BLaER1 (cell line): ENCODE results near the gene POLR1C.

Experiments used
- H3K27ac ChIP-seq: shearing (Covaris generic); formaldehyde crosslinking; 2 replicates; pipeline ENCODE4 v1.8.1; 2022
- H3K27me3 ChIP-seq: shearing (Covaris generic); formaldehyde crosslinking; 2 replicates; pipeline ENCODE4 v1.8.1; 2022
- H3K36me3 ChIP-seq: shearing (Covaris generic); formaldehyde crosslinking; 2 replicates; pipeline ENCODE4 v1.8.1; 2022
- H3K4me1 ChIP-seq: shearing (Covaris generic); formaldehyde crosslinking; 2 replicates; pipeline ENCODE4 v1.8.1; 2022
- H3K4me2 ChIP-seq: shearing (Covaris generic); formaldehyde crosslinking; 2 replicates; pipeline ENCODE4 v1.8.1; 2022
- H3K4me3 ChIP-seq: shearing (Covaris generic); formaldehyde crosslinking; 2 replicates; pipeline ENCODE4 v1.8.1; 2022
- H3K9ac ChIP-seq: shearing (Covaris generic); formaldehyde crosslinking; 2 replicates; pipeline ENCODE4 v1.8.1; 2022
- H3K9me3 ChIP-seq: shearing (Covaris generic); formaldehyde crosslinking; 2 replicates; pipeline ENCODE4 v1.8.1; 2022
- H4K20me1 ChIP-seq: shearing (Covaris generic); formaldehyde crosslinking; 2 replicates; pipeline ENCODE4 v1.8.1; 2022
- Cebpa-rat ChIP-seq: shearing (Covaris generic); IDR thresholded peaks from 2 replicates; pipeline ENCODE4 v1.8.1; 2022

The POLR1C gene

GRCh38 chr6:43509142-43509983 is 7.5 kb upstream of the POLR1C start:
- H3K4me1 ChIP-seq: peaks cover 70% of the 10 kb centered on the region
- peak overlapping the region; percentile 93 for H3K4me2 ChIP-seq
- H3K4me3 ChIP-seq: peak overlapping the region; percentile 72
- H3K27ac ChIP-seq: no peak overlapping the region
- peaks cover 59% of the 10 kb centered on the region for H3K36me3 ChIP-seq
- H4K20me1 ChIP-seq: peaks cover 87% of the 10 kb centered on the region
- TF ChIP-seq Cebpa-rat: no peak
- peaks cover 38% of the 10 kb centered on the region for H3K27me3 ChIP-seq
- no peaks in the 10 kb centered on the region for H3K9me3 ChIP-seq
- peak overlapping the region; percentile 69 for H3K9ac ChIP-seq

GRCh38 chr6:43509984-43510826 is 6.7 kb upstream of the POLR1C start, which contains the start of gene LRRC73:
Gene LRRC73, minus strand, starts transcription at chr6:43510346. Its CDS starts 561 bp downstream, at chr6:43509785.
- Histone ChIP-seq H3K4me2 (peak within 1 kb of the TSS; percentile 93), H3K27ac (no peak within 1 kb of the TSS), H3K27me3 (peaks cover 38% of the 10 kb centered on the region), H3K4me3 (peak within 1 kb of the TSS; percentile 72), H3K36me3 (peaks cover 59% of the 10 kb centered on the region), H3K9me3 (no peaks in the 10 kb centered on the region), H4K20me1 (peaks cover 96% of the 10 kb centered on the region), H3K4me1 (peaks cover 78% of the 10 kb centered on the region), H3K9ac (peak within 1 kb of the TSS; percentile 69)
- TF ChIP-seq Cebpa-rat: no peak

GRCh38 chr6:43510827-43511163 is 6.1 kb upstream of the POLR1C start:
- Histone ChIP-seq H4K20me1 (peaks cover 96% of the 10 kb centered on the region), H3K36me3 (peaks cover 59% of the 10 kb centered on the region), H3K4me1 (peaks cover 83% of the 10 kb centered on the region), H3K9ac (no peak overlapping the region), H3K4me3 (peak overlapping the region; percentile 72), H3K27ac (no peak overlapping the region), H3K27me3 (peaks cover 38% of the 10 kb centered on the region), H3K9me3 (no peaks in the 10 kb centered on the region), H3K4me2 (peak overlapping the region; percentile 93)
- TF ChIP-seq Cebpa-rat: no peak

GRCh38 chr6:43511824-43512415 is 5.0 kb upstream of the POLR1C start:
- TF ChIP-seq Cebpa-rat: no peak
- peak overlapping the region; percentile 77 for H3K4me2 ChIP-seq
- H3K27me3 ChIP-seq: peaks cover 37% of the 10 kb centered on the region
- peaks cover 77% of the 10 kb centered on the region for H3K4me1 ChIP-seq
- H3K27ac ChIP-seq: no peak overlapping the region
- no peaks in the 10 kb centered on the region for H3K9me3 ChIP-seq
- no peak overlapping the region for H3K4me3 ChIP-seq
- peaks cover 54% of the 10 kb centered on the region for H3K36me3 ChIP-seq
- peaks cover 93% of the 10 kb centered on the region for H4K20me1 ChIP-seq
- H3K9ac ChIP-seq: peak overlapping the region; percentile 45

GRCh38 chr6:43515808-43516207 is 1.1 kb upstream of the POLR1C start:
- Histone ChIP-seq H3K9me3 (no peaks in the 10 kb centered on the region), H3K4me2 (peak overlapping the region; percentile 95), H3K4me1 (peaks cover 68% of the 10 kb centered on the region), H3K27ac (peak overlapping the region; percentile 92), H3K27me3 (no peaks in the 10 kb centered on the region), H3K4me3 (peak overlapping the region; percentile 93), H3K36me3 (peaks cover 72% of the 10 kb centered on the region), H4K20me1 (peaks cover 54% of the 10 kb centered on the region), H3K9ac (peak overlapping the region; percentile 96)
- no peak for TF ChIP-seq Cebpa-rat

GRCh38 chr6:43516367-43516696 is 557 bp upstream of the POLR1C start:
- Histone ChIP-seq H3K27ac (peak overlapping the region; percentile 92), H3K27me3 (no peaks in the 10 kb centered on the region), H3K36me3 (peaks cover 72% of the 10 kb centered on the region)

GRCh38 chr6:43517505-43518357 is 842 bp downstream of the POLR1C start:
- Histone ChIP-seq H3K4me2 (peak overlapping the region; percentile 78), H4K20me1 (peaks cover 46% of the 10 kb centered on the region), H3K9ac (peak overlapping the region; percentile 96), H3K4me1 (peaks cover 49% of the 10 kb centered on the region), H3K27me3 (no peaks in the 10 kb centered on the region), H3K27ac (peak overlapping the region; percentile 92), H3K36me3 (peaks cover 72% of the 10 kb centered on the region), H3K9me3 (no peaks in the 10 kb centered on the region), H3K4me3 (peak overlapping the region; percentile 93)
- no peak for TF ChIP-seq Cebpa-rat

More at GRCh38 chr6:43516367-43516696, 557 bp upstream of the POLR1C start:
- peak overlapping the region; percentile 93 for H3K4me3 ChIP-seq
- H3K9ac ChIP-seq: peak overlapping the region; percentile 96
- H3K4me1 ChIP-seq: peaks cover 63% of the 10 kb centered on the region
- H3K9me3 ChIP-seq: no peaks in the 10 kb centered on the region
- H4K20me1 ChIP-seq: peaks cover 49% of the 10 kb centered on the region
- H3K4me2 ChIP-seq: peak overlapping the region; percentile 95
- TF ChIP-seq Cebpa-rat: no peak

GRCh38 chr6:43520097-43520496 is 3.2 kb downstream of the POLR1C start:
- H3K36me3 ChIP-seq: peaks cover 72% of the 10 kb centered on the region
- H3K27ac ChIP-seq: no peak overlapping the region
- no peak overlapping the region for H3K4me3 ChIP-seq
- peaks cover 26% of the 10 kb centered on the region for H3K4me1 ChIP-seq
- peaks cover 32% of the 10 kb centered on the region for H4K20me1 ChIP-seq
- H3K9me3 ChIP-seq: no peaks in the 10 kb centered on the region
- H3K9ac ChIP-seq: no peak overlapping the region
- H3K27me3 ChIP-seq: no peaks in the 10 kb centered on the region
- no peak overlapping the region for H3K4me2 ChIP-seq
- no peak for TF ChIP-seq Cebpa-rat

GRCh38 chr6:43521836-43522235 is 4.9 kb downstream of the POLR1C start:
- Histone ChIP-seq H3K27ac (no peak overlapping the region), H3K4me3 (no peak overlapping the region), H3K4me2 (no peak overlapping the region), H3K9ac (no peak overlapping the region), H3K27me3 (no peaks in the 10 kb centered on the region), H3K4me1 (peaks cover 15% of the 10 kb centered on the region), H3K9me3 (no peaks in the 10 kb centered on the region), H3K36me3 (peaks cover 82% of the 10 kb centered on the region), H4K20me1 (peaks cover 30% of the 10 kb centered on the region)
- TF ChIP-seq Cebpa-rat: no peak
